Measurements from ENCODE around the gene RNF114. TPM values are rescaled to one million over a fixed set of nuclear protein-coding genes. Genes with fewer than 3 reads are reported as not detected.
"Not testable (repeated sequence)": the region's sequence is repeated elsewhere in the genome, so short reads cannot be mapped to it uniquely, and the experiment has no call there.

Gene RNF114
- total and polyA plus RNA-seq, 5 donors from 2014 or later = 132 to 147 (median 146) TPM

DNA sequence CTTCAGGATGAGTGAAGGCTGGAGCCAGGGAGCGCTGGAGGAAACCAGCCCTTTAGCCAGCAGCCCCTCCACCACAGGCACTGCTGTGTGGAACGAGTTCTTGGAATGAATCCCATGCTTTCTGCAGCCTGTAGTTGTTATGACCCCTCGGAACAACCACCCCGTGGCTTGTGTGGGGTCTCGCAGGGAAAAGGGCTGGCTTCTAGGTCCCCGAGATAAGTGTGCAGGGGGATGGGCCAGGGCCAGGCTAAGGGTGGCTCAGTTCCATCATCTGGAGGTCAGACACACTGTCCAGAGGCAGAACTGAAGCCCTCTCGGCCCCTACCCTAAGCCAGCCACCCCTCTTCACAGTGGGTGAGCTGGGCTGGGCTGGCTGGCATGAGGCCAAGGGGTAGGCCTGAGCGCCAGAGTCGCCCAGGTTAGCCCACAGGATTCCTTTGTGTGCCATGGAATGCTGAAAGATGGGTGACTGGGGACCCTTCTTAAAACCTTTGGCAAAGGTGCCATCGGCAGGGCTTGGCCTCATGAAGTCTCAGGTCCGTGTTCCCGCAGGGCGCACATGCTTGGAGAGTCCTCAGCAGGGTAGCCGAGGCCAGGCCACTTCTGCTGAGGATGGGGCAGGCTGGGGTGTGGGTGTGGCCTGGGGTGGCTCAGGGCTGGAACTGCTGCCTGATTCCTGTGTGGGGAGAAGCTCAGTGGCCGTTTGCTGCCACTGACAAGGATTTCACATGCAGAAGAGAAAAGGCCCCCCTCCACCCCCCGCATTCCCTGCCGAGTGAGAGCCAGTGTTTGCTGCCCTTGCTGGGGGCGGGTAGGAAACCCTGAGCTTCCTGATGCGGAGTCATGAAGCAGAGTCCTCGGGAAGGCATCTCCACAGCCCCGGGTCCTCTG, 45.5 kb upstream of the RNF114 start:
- peaks cover 23% of the 10 kb centered on the region for H3K36me3 Mint-ChIP-seq
- no peaks in the 10 kb centered on the region for H3K9me3 Mint-ChIP-seq
- DNase-seq = no peak
- H3K4me3 Mint-ChIP-seq = no peak overlapping the region
- ATAC-seq (ENCODE audit: low read depth in 2 of 2) = no peak
- Histone ChIP-seq H3K4me3 (ENCODE audit: low read depth, low read length) (no peak overlapping the region), H3K4me1 (ENCODE audit: control insufficient read depth, insufficient read depth, low read length, poor library complexity, severe bottlenecking) (peaks cover 13% of the 10 kb centered on the region), H3K36me3 (ENCODE audit: control insufficient read depth, insufficient read depth, low read length) (peaks cover 30% of the 10 kb centered on the region), H3K27ac (ENCODE audit: insufficient read depth, low read length, poor library complexity, severe bottlenecking) (no peak overlapping the region), H3K9me3 (ENCODE audit: control insufficient read depth in 2 of 2, low read length in 2 of 2) (no peaks in the 10 kb centered on the region), H3K27me3 (ENCODE audit: control insufficient read depth, insufficient read depth, low read length) (no peaks in the 10 kb centered on the region)
- H3K27ac Mint-ChIP-seq = no peak overlapping the region
- no peaks in the 10 kb centered on the region for H3K27me3 Mint-ChIP-seq
- H3K4me1 Mint-ChIP-seq = peaks cover 8 to 21% (median 16%) of the 10 kb centered on the region in 4 donors

DNA sequence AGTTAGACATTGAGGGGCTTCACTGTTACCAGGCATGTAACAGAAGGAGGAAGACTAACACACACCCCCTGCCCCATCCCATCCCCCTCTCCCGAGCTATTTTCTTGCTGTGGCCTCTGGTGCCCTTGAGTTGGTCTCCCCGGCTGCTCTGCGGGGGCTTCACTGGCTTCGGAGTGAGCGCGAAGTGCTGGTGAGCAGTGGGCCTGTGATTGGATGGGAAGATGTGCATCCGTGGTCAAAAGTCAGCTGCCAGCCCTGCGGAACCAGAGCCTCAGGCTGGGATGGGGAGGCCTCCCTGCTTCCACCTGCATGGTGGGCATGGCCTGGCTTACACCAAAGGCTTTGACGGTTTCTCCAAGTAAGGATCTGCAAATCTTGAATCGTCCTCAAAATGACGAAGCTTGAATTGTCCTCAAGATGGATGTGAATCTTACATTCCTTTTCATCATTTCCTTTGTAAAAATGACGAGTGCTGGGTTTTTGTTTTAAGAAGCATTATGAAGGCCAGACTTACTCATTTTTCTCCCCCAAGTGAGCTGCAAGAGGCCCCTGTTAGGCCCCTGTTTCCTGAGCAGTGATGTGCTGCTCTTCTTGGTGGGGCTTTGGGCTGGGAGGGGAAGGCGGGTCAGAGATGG, 44.6 kb upstream of the RNF114 start:
- H3K4me1 Mint-ChIP-seq = peaks cover 8 to 21% (median 18%) of the 10 kb centered on the region in 4 donors
- Histone ChIP-seq H3K27ac (ENCODE audit: insufficient read depth, low read length, poor library complexity, severe bottlenecking) (no peak overlapping the region), H3K4me1 (ENCODE audit: control insufficient read depth, insufficient read depth, low read length, poor library complexity, severe bottlenecking) (peaks cover 13% of the 10 kb centered on the region), H3K36me3 (ENCODE audit: control insufficient read depth, insufficient read depth, low read length) (peaks cover 24% of the 10 kb centered on the region), H3K9me3 (ENCODE audit: control insufficient read depth in 2 of 2, low read length in 2 of 2) (no peaks in the 10 kb centered on the region), H3K27me3 (ENCODE audit: control insufficient read depth, insufficient read depth, low read length) (no peaks in the 10 kb centered on the region), H3K4me3 (ENCODE audit: low read depth, low read length) (no peak overlapping the region)
- ATAC-seq (ENCODE audit: low read depth in 2 of 2) = no peak
- H3K9me3 Mint-ChIP-seq = no peaks in the 10 kb centered on the region
- no peaks in the 10 kb centered on the region for H3K27me3 Mint-ChIP-seq
- DNase-seq = no peak
- H3K27ac Mint-ChIP-seq = peak overlapping the region in 2 of 3 donors; percentile 46 to 49
- no peak overlapping the region for H3K4me3 Mint-ChIP-seq
- H3K36me3 Mint-ChIP-seq = peaks cover 17% of the 10 kb centered on the region

DNA sequence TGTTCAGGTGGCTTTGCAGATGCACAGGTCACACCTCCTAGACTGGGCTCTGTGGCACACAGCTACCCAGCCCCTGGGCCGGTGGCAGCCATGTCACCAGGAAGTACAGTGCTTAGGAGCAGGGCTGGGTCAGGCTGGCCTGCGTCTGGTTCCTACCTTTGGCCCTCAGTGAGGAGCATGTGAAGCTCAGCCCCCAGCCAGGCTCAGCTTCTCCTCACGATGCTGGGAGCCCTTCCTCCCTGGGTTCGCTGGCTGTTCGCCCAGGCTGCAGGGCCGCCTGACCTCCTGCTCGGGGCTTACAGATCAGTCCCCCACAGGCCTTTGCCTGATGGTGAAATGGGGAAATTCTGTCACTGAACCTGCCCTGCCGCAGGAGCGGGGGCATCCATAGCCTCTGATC, 43.9 kb upstream of the RNF114 start:
- Histone ChIP-seq H3K36me3 (ENCODE audit: control insufficient read depth, insufficient read depth, low read length) (peaks cover 19% of the 10 kb centered on the region), H3K4me3 (ENCODE audit: low read depth, low read length) (no peak overlapping the region), H3K4me1 (ENCODE audit: control insufficient read depth, insufficient read depth, low read length, poor library complexity, severe bottlenecking) (peaks cover 13% of the 10 kb centered on the region), H3K27ac (ENCODE audit: insufficient read depth, low read length, poor library complexity, severe bottlenecking) (no peak overlapping the region), H3K9me3 (ENCODE audit: control insufficient read depth in 2 of 2, low read length in 2 of 2) (no peaks in the 10 kb centered on the region), H3K27me3 (ENCODE audit: control insufficient read depth, insufficient read depth, low read length) (no peaks in the 10 kb centered on the region)
- DNase-seq (no peak), ATAC-seq (ENCODE audit: low read depth in 2 of 2) (no peak)
- H3K27me3 Mint-ChIP-seq = no peaks in the 10 kb centered on the region
- H3K4me3 Mint-ChIP-seq = no peak overlapping the region
- peaks cover 8 to 21% (median 20%) of the 10 kb centered on the region in 4 donors for H3K4me1 Mint-ChIP-seq
- H3K9me3 Mint-ChIP-seq = no peaks in the 10 kb centered on the region
- H3K36me3 Mint-ChIP-seq = peaks cover 13% of the 10 kb centered on the region
- H3K27ac Mint-ChIP-seq = peak overlapping the region in 2 of 3 donors; percentile 55 to 88

DNA sequence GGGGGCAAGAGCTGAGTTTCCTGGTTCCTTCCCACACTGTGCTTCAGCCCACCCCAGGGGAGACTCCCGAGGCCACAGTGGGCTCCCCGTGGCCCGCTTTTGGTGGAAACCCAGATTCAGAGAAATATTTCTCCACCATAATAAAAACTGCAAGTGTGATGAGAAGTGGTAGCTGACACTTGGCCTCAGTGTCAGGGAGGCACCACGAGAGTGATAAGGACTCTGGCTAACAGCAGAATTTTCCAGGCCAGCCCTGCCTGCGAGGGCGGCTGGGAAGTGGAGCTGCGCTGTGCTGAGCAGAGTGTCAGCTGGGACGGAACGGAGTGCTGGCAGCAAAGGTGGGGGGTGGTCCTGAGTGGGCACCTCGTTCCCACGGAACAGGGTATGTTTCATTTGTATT, 43.4 kb upstream of the RNF114 start:
- no peak for ATAC-seq (ENCODE audit: low read depth in 2 of 2)
- no peaks in the 10 kb centered on the region for H3K9me3 ChIP-seq (ENCODE audit: control insufficient read depth in 2 of 2, low read length in 2 of 2)
- no peak overlapping the region for H3K27ac ChIP-seq (ENCODE audit: insufficient read depth, low read length, poor library complexity, severe bottlenecking)
- peaks cover 14% of the 10 kb centered on the region for H3K36me3 ChIP-seq (ENCODE audit: control insufficient read depth, insufficient read depth, low read length)
- Mint-ChIP-seq H3K4me3 (peak overlapping the region in 1 of 4 donors; percentile 8), H3K27ac (peak overlapping the region; percentile 55 to 87 (median 82)), H3K36me3 (peaks cover 12% of the 10 kb centered on the region), H3K27me3 (no peaks in the 10 kb centered on the region), H3K9me3 (no peaks in the 10 kb centered on the region), H3K4me1 (peaks cover 8 to 25% (median 20%) of the 10 kb centered on the region in 4 donors)
- H3K27me3 ChIP-seq (ENCODE audit: control insufficient read depth, insufficient read depth, low read length) = no peaks in the 10 kb centered on the region
- H3K4me3 ChIP-seq (ENCODE audit: low read depth, low read length) = no peak overlapping the region
- H3K4me1 ChIP-seq (ENCODE audit: control insufficient read depth, insufficient read depth, low read length, poor library complexity, severe bottlenecking) = peaks cover 13% of the 10 kb centered on the region
- no peak for DNase-seq

DNA sequence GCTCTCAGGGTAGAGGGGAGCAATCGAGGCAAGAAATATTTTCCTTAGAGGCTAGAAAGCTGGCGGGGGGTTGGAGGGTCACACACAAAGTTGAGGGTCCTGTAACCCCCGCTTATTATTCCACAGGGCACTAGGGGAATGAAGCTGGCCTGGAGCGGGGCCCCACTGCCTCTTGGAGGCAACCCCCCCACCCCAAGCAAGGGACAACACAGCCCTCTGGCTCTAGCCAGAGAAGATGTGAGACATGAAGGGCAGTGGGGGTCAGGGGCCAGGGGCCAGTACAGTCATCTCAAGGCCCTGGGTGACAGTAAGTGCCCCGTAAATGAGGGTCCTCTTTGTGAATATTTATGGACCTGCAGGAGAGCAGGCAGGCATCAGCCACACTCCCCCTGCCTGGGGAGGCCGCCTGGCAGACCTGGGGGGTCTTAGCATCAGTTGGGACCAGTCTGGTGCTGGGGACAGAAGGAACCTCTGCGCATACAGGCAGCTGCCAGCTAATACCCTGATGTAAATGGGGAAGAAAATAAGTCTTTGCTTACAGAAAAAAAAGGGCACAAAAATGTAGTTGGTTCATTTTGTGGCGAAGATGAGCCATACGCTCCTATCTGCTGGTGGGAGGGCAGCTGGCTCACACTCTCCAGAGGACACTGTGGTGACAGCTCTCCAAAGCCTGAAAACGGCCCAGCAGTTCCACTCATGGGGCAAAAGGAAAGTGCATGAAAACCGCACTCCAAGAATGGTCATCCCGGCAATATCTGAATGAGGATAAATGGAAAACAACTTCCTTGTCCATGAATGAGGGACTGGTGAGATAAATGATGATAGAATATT, 42.7 kb upstream of the RNF114 start:
- H3K9me3 Mint-ChIP-seq = no peaks in the 10 kb centered on the region
- H3K27ac Mint-ChIP-seq = peak overlapping the region; percentile 69 to 87 (median 82)
- ATAC-seq (ENCODE audit: low read depth in 2 of 2) (peak in 1 of 2 donors; percentile 35), DNase-seq (peak in 1 of 3 donors; percentile 11)
- Histone ChIP-seq H3K4me1 (ENCODE audit: control insufficient read depth, insufficient read depth, low read length, poor library complexity, severe bottlenecking) (peaks cover 13% of the 10 kb centered on the region), H3K27ac (ENCODE audit: insufficient read depth, low read length, poor library complexity, severe bottlenecking) (no peak overlapping the region), H3K27me3 (ENCODE audit: control insufficient read depth, insufficient read depth, low read length) (no peaks in the 10 kb centered on the region), H3K4me3 (ENCODE audit: low read depth, low read length) (peak overlapping the region; percentile 65), H3K9me3 (ENCODE audit: control insufficient read depth in 2 of 2, low read length in 2 of 2) (no peaks in the 10 kb centered on the region), H3K36me3 (ENCODE audit: control insufficient read depth, insufficient read depth, low read length) (peaks cover 7% of the 10 kb centered on the region)
- H3K4me3 Mint-ChIP-seq = peak overlapping the region; percentile 36 to 49 (median 41)
- peaks cover 11% of the 10 kb centered on the region for H3K36me3 Mint-ChIP-seq
- H3K4me1 Mint-ChIP-seq = peaks cover 8 to 24% (median 19%) of the 10 kb centered on the region in 4 donors
- H3K27me3 Mint-ChIP-seq = no peaks in the 10 kb centered on the region

DNA sequence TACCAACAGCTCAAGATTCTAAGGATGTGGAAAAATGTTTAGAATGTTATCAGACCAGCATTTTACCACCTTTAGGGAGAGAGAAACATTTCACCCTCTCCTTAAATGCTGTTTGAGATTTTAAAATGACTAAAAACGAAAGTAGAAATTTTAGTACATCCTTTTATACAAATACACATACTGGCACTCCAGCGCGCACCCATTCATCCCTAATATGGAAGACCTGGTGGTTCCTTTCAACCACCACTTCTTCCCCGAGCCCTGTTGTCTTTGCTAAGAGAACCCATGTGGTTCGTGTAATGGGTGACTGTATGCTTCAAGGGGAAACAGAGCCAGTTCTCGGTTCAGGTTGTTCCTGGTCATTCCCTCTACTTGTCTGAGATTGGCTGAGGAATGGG, 42.1 kb upstream of the RNF114 start:
- peak in 1 of 3 donors; percentile 73 for DNase-seq

DNA sequence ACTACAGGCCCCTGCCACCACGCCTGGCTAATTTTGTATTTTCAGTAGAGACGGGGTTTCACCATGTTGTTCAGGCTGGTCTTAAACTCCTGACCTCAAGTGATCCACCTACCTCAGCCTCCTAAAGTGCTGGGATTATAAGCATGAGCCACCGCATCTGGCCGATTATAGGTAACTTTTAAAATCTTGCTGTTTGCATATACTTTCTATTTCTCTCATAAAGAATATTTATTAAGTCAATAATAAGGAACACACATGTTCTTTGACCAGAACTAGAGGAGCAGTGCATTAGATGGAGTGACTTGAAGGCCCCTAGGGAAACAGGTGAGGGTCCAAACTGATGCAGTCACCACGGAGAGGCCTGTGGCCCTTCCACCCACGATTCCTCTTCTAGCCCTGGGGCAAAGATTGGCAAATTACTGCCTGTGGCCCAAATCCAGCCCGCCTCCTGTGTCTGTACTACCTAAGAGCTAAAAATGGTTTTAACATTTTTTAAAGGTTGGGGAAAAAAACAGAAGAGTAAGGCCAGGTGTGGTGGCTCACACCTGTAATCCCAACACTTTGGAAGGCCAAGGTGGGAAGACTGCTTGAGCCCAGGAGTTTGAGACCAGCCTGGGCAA, 40.6 kb upstream of the RNF114 start:
- not testable (repeated sequence) for H3K27me3 ChIP-seq (ENCODE audit: control insufficient read depth, insufficient read depth, low read length); H3K27me3 Mint-ChIP-seq; H3K9me3 ChIP-seq (ENCODE audit: control insufficient read depth in 2 of 2, low read length in 2 of 2); DNase-seq; H3K36me3 Mint-ChIP-seq; H3K9me3 Mint-ChIP-seq; H3K27ac ChIP-seq (ENCODE audit: insufficient read depth, low read length, poor library complexity, severe bottlenecking); H3K36me3 ChIP-seq (ENCODE audit: control insufficient read depth, insufficient read depth, low read length); H3K4me3 Mint-ChIP-seq; H3K27ac Mint-ChIP-seq; ATAC-seq (ENCODE audit: low read depth in 2 of 2); H3K4me3 ChIP-seq (ENCODE audit: low read depth, low read length)
- H3K4me1 ChIP-seq (ENCODE audit: control insufficient read depth, insufficient read depth, low read length, poor library complexity, severe bottlenecking) = peaks cover 13% of the 10 kb centered on the region
- H3K4me1 Mint-ChIP-seq = peaks cover 8 to 24% (median 18%) of the 10 kb centered on the region in 4 donors

More for the DNA sequence above, 42.1 kb upstream of the RNF114 start:
- Mint-ChIP-seq H3K4me1 (peaks cover 8 to 22% (median 18%) of the 10 kb centered on the region in 4 donors), H3K9me3 (no peaks in the 10 kb centered on the region), H3K27me3 (no peaks in the 10 kb centered on the region), H3K36me3 (peaks cover 8% of the 10 kb centered on the region), H3K4me3 (peak overlapping the region; percentile 36 to 49 (median 41)), H3K27ac (peak overlapping the region; percentile 45 to 82 (median 69))
- Histone ChIP-seq H3K9me3 (ENCODE audit: control insufficient read depth in 2 of 2, low read length in 2 of 2) (no peaks in the 10 kb centered on the region), H3K36me3 (ENCODE audit: control insufficient read depth, insufficient read depth, low read length) (peaks cover 7% of the 10 kb centered on the region), H3K27ac (ENCODE audit: insufficient read depth, low read length, poor library complexity, severe bottlenecking) (no peak overlapping the region), H3K4me3 (ENCODE audit: low read depth, low read length) (peak overlapping the region; percentile 65), H3K4me1 (ENCODE audit: control insufficient read depth, insufficient read depth, low read length, poor library complexity, severe bottlenecking) (peaks cover 13% of the 10 kb centered on the region), H3K27me3 (ENCODE audit: control insufficient read depth, insufficient read depth, low read length) (no peaks in the 10 kb centered on the region)
- ATAC-seq (ENCODE audit: low read depth in 2 of 2) = no peak
